HG03064 (cell line): Measurements from ENCODE around the gene LAMA2.

Source experiments
- ATAC-seq: cut with Tn5 transposase; IDR thresholded peaks from one replicate; pipeline ENCODE4 v1.9.1; 2021; ENCODE audit warnings: low read depth; ENCODE audit not compliant: unreplicated experiment

LAMA2 gene

GRCh38 chr6:129251669-129252376 lies 368.9 kb downstream of the LAMA2 start:
- peak; percentile 87 for ATAC-seq

- ATAC-seq = no peak
These were observed 369.6 kb downstream of the LAMA2 start for GRCh38 chr6:129252377-129253071.

- ATAC-seq = no peak
These were observed 370.3 kb downstream of the LAMA2 start for GRCh38 chr6:129253242-129253641.

- no peak for ATAC-seq
These were observed 370.8 kb downstream of the LAMA2 start for GRCh38 chr6:129253727-129254126.

- ATAC-seq = no peak
These were observed 374.3 kb downstream of the LAMA2 start for GRCh38 chr6:129257196-129257595.

- no peak for ATAC-seq
These were observed 379.7 kb downstream of the LAMA2 start for GRCh38 chr6:129262661-129263060.

- no peak for ATAC-seq
These were observed 380.2 kb downstream of the LAMA2 start for GRCh38 chr6:129263176-129263575.

- no peak for ATAC-seq
These were observed 381.6 kb downstream of the LAMA2 start for GRCh38 chr6:129264480-129265045.

- no peak for ATAC-seq
These were observed 384.1 kb downstream of the LAMA2 start for GRCh38 chr6:129267028-129267427.

GRCh38 chr6:129269076-129269475 lies 386.1 kb downstream of the LAMA2 start:
- ATAC-seq = no peak

- ATAC-seq = no peak
These were observed 387.0 kb downstream of the LAMA2 start for GRCh38 chr6:129269891-129270290.

- no peak for ATAC-seq
These were observed 387.5 kb downstream of the LAMA2 start for GRCh38 chr6:129270450-129270849.

- no peak for ATAC-seq
These were observed 390.2 kb downstream of the LAMA2 start for GRCh38 chr6:129273161-129273560.

- ATAC-seq = no peak
These were observed 393.5 kb downstream of the LAMA2 start for GRCh38 chr6:129276461-129276860.

- no peak for ATAC-seq
These were observed 394.0 kb downstream of the LAMA2 start for GRCh38 chr6:129276986-129277385.

- ATAC-seq = no peak
These were observed 396.7 kb downstream of the LAMA2 start for GRCh38 chr6:129279343-129280292.

GRCh38 chr6:129280293-129280644 lies 397.3 kb downstream of the LAMA2 start:
- ATAC-seq = no peak

- no peak for ATAC-seq
These were observed 397.8 kb downstream of the LAMA2 start for GRCh38 chr6:129280749-129281148.

- no peak for ATAC-seq
These were observed 398.3 kb downstream of the LAMA2 start for GRCh38 chr6:129281168-129281796.

GRCh38 chr6:129282019-129282418 lies 399.1 kb downstream of the LAMA2 start:
- no peak for ATAC-seq
